Stimulated activated naive CD8-positive, alpha-beta T cell treated with anti-CD3 and anti-CD28 coated beads, Interleukin-15, amount 100 ng/mL, for 72 hours (primary cell): Measurements from ENCODE around the gene ASB4.
"Not testable (repeated sequence)": the region's sequence is repeated elsewhere in the genome, so short reads cannot be mapped to it uniquely, and the experiment has no call there.

Source experiments
- ATAC-seq: fragments of 150-1000 bp; cut with Tn5 transposase; 2 replicates; pipeline ENCODE4 v1.10.0; 2021; ENCODE audit warnings: mild to moderate bottlenecking, moderate library complexity
- DNase-seq, 2 donors: peaks; one replicate each; pipeline ENCODE4 v3.0.0; 2021 to 2022
- H3K27ac Mint-ChIP-seq, 2 donors: one replicate each; pipeline ENCODE4 v1.8.0; 2022; ENCODE audit warnings: mild to moderate bottlenecking in 2 of 2, mixed read lengths in 2 of 2, moderate library complexity in 2 of 2
- H3K27me3 Mint-ChIP-seq: one replicate; pipeline ENCODE4 v1.8.0; 2022; ENCODE audit warnings: mixed read lengths
- H3K4me1 Mint-ChIP-seq: one replicate; pipeline ENCODE4 v1.8.0; 2022; ENCODE audit warnings: mild to moderate bottlenecking, mixed read lengths
- H3K4me3 Mint-ChIP-seq, 2 donors: one replicate each; pipeline ENCODE4 v1.8.0; 2022; ENCODE audit warnings: mild to moderate bottlenecking in 2 of 2, mixed read lengths in 2 of 2, moderate library complexity in 1 of 2
- H3K9me3 Mint-ChIP-seq, 2 donors: one replicate each; pipeline ENCODE4 v1.8.0; 2022; ENCODE audit warnings: mixed read lengths in 2 of 2

Gene ASB4

GRCh38 chr7:95502403-95502802 lies 16.7 kb downstream of the ASB4 start:
- Mint-ChIP-seq H3K4me1 (peaks cover 35% of the 10 kb centered on the region), H3K4me3 (no peak overlapping the region), H3K9me3 (no peaks in the 10 kb centered on the region), H3K27ac (no peak overlapping the region), H3K27me3 (no peaks in the 10 kb centered on the region)
- no peak for DNase-seq
- no peak for ATAC-seq

GRCh38 chr7:95503271-95504131 lies 17.8 kb downstream of the ASB4 start:
- Mint-ChIP-seq H3K4me3 (no peak overlapping the region), H3K9me3 (no peaks in the 10 kb centered on the region), H3K27ac (no peak overlapping the region), H3K27me3 (no peaks in the 10 kb centered on the region), H3K4me1 (peaks cover 35% of the 10 kb centered on the region)
- ATAC-seq (no peak), DNase-seq (no peak)

GRCh38 chr7:95504132-95504588 lies 18.4 kb downstream of the ASB4 start:
- not testable (repeated sequence) for ATAC-seq, H3K4me3 Mint-ChIP-seq, H3K9me3 Mint-ChIP-seq, H3K27ac Mint-ChIP-seq, DNase-seq, H3K27me3 Mint-ChIP-seq
- peaks cover 31% of the 10 kb centered on the region for H3K4me1 Mint-ChIP-seq

GRCh38 chr7:95508780-95509179 lies 23.0 kb downstream of the ASB4 start:
- Mint-ChIP-seq H3K4me1 (no peaks in the 10 kb centered on the region), H3K27me3 (no peaks in the 10 kb centered on the region), H3K4me3 (no peak overlapping the region), H3K9me3 (no peaks in the 10 kb centered on the region), H3K27ac (no peak overlapping the region)
- ATAC-seq: peak; percentile 60
- no peak for DNase-seq

GRCh38 chr7:95509199-95509598 lies 23.5 kb downstream of the ASB4 start:
- Mint-ChIP-seq H3K4me1 (no peaks in the 10 kb centered on the region), H3K27ac (no peak overlapping the region), H3K4me3 (no peak overlapping the region), H3K9me3 (no peaks in the 10 kb centered on the region), H3K27me3 (no peaks in the 10 kb centered on the region)
- ATAC-seq (peak; percentile 52), DNase-seq (peak in 1 of 2 donors; percentile 29)

GRCh38 chr7:95511716-95512260 lies 26.0 kb downstream of the ASB4 start:
- no peaks in the 10 kb centered on the region for H3K4me1 Mint-ChIP-seq
- H3K27me3 Mint-ChIP-seq: peaks cover 13% of the 10 kb centered on the region
- H3K4me3 Mint-ChIP-seq: no peak overlapping the region
- H3K27ac Mint-ChIP-seq: no peak overlapping the region
- no peaks in the 10 kb centered on the region for H3K9me3 Mint-ChIP-seq
- DNase-seq (peak; percentile 47 to 48), ATAC-seq (peak; percentile 86)

GRCh38 chr7:95517458-95517857 lies 31.7 kb downstream of the ASB4 start:
- Mint-ChIP-seq H3K9me3 (no peaks in the 10 kb centered on the region), H3K4me1 (no peaks in the 10 kb centered on the region), H3K27me3 (peaks cover 15% of the 10 kb centered on the region), H3K4me3 (no peak overlapping the region), H3K27ac (no peak overlapping the region)
- ATAC-seq (no peak), DNase-seq (no peak)

- H3K9me3 Mint-ChIP-seq: no peaks in the 10 kb centered on the region
- ATAC-seq: no peak
- DNase-seq: no peak
- H3K27me3 Mint-ChIP-seq: peaks cover 19% of the 10 kb centered on the region
- H3K4me3 Mint-ChIP-seq: no peak overlapping the region
- no peak overlapping the region for H3K27ac Mint-ChIP-seq
- no peaks in the 10 kb centered on the region for H3K4me1 Mint-ChIP-seq
Observed at GRCh38 chr7:95517870-95518269, 32.1 kb downstream of the ASB4 start.

- Mint-ChIP-seq H3K4me1 (no peaks in the 10 kb centered on the region), H3K4me3 (no peak overlapping the region), H3K27ac (no peak overlapping the region), H3K27me3 (peaks cover 17% of the 10 kb centered on the region), H3K9me3 (no peaks in the 10 kb centered on the region)
- no peak for DNase-seq
- no peak for ATAC-seq
Observed at GRCh38 chr7:95520136-95520535, 34.4 kb downstream of the ASB4 start.

- Mint-ChIP-seq H3K9me3 (no peaks in the 10 kb centered on the region), H3K4me3 (no peak overlapping the region), H3K27me3 (peaks cover 25% of the 10 kb centered on the region), H3K27ac (no peak overlapping the region), H3K4me1 (no peaks in the 10 kb centered on the region)
- DNase-seq: no peak
- ATAC-seq: no peak
Observed at GRCh38 chr7:95525503-95525902, 39.8 kb downstream of the ASB4 start.

GRCh38 chr7:95526128-95526738 lies 40.5 kb downstream of the ASB4 start:
- H3K27ac Mint-ChIP-seq: no peak overlapping the region
- ATAC-seq (no peak), DNase-seq (no peak)
- no peaks in the 10 kb centered on the region for H3K9me3 Mint-ChIP-seq
- no peaks in the 10 kb centered on the region for H3K4me1 Mint-ChIP-seq
- no peak overlapping the region for H3K4me3 Mint-ChIP-seq
- H3K27me3 Mint-ChIP-seq: peaks cover 25% of the 10 kb centered on the region

- H3K4me1 Mint-ChIP-seq: no peaks in the 10 kb centered on the region
- DNase-seq: peak in 1 of 2 donors; percentile 14
- H3K4me3 Mint-ChIP-seq: no peak overlapping the region
- no peak for ATAC-seq
- H3K27me3 Mint-ChIP-seq: peaks cover 25% of the 10 kb centered on the region
- peak overlapping the region; percentile 41 to 77 for H3K27ac Mint-ChIP-seq
- no peaks in the 10 kb centered on the region for H3K9me3 Mint-ChIP-seq
Observed at GRCh38 chr7:95527033-95527775, 41.5 kb downstream of the ASB4 start.

GRCh38 chr7:95527776-95528250 lies 42.1 kb downstream of the ASB4 start:
- no peak overlapping the region for H3K4me3 Mint-ChIP-seq
- ATAC-seq: no peak
- H3K27ac Mint-ChIP-seq: no peak overlapping the region
- H3K4me1 Mint-ChIP-seq: no peaks in the 10 kb centered on the region
- H3K27me3 Mint-ChIP-seq: peaks cover 20% of the 10 kb centered on the region
- DNase-seq: no peak
- H3K9me3 Mint-ChIP-seq: no peaks in the 10 kb centered on the region

GRCh38 chr7:95529701-95530100 lies 44.0 kb downstream of the ASB4 start:
- Mint-ChIP-seq H3K9me3 (no peaks in the 10 kb centered on the region), H3K27ac (no peak overlapping the region), H3K4me1 (no peaks in the 10 kb centered on the region), H3K4me3 (no peak overlapping the region), H3K27me3 (peaks cover 25% of the 10 kb centered on the region)
- DNase-seq: no peak
- no peak for ATAC-seq

GRCh38 chr7:95530881-95531280 lies 45.1 kb downstream of the ASB4 start:
- Mint-ChIP-seq H3K4me3 (no peak overlapping the region), H3K4me1 (no peaks in the 10 kb centered on the region), H3K9me3 (no peaks in the 10 kb centered on the region), H3K27me3 (peaks cover 28% of the 10 kb centered on the region), H3K27ac (no peak overlapping the region)
- no peak for ATAC-seq
- no peak for DNase-seq
